Duodenal mucosa (tissue), 2 donors: ENCODE measurements around the gene TUBGCP2.

Source experiments
- H3K27ac ChIP-seq: one replicate; pipeline ENCODE4 v1.7.0; 2013; ENCODE audit warnings: low read depth, low read length
- H3K27me3 ChIP-seq, 2 donors: one replicate each; pipeline ENCODE4 v1.7.0; 2013; ENCODE audit warnings: low read length in 2 of 2, control low read depth in 1 of 2; ENCODE audit not compliant: insufficient read depth in 2 of 2, control insufficient read depth in 1 of 2
- H3K36me3 ChIP-seq, 2 donors: one replicate each; pipeline ENCODE4 v1.7.0; 2013; ENCODE audit warnings: low read length in 2 of 2, control low read depth in 1 of 2; ENCODE audit not compliant: insufficient read depth in 2 of 2, control insufficient read depth in 1 of 2
- H3K4me1 ChIP-seq, 2 donors: one replicate each; pipeline ENCODE4 v1.7.0; 2013; ENCODE audit warnings: low read length in 2 of 2, control low read depth in 1 of 2; ENCODE audit not compliant: insufficient read depth in 2 of 2, control insufficient read depth in 1 of 2
- H3K4me3 ChIP-seq, 2 donors: one replicate each; pipeline ENCODE4 v1.7.0; 2013; ENCODE audit warnings: low read length in 2 of 2, low read depth in 1 of 2
- H3K9ac ChIP-seq, 2 donors: one replicate each; pipeline ENCODE4 v1.7.0; 2013; ENCODE audit warnings: low read length in 2 of 2, low read depth in 1 of 2
- H3K9me3 ChIP-seq, 2 donors: one replicate each; pipeline ENCODE4 v1.7.0; 2013; ENCODE audit warnings: low read length in 2 of 2, control low read depth in 1 of 2; ENCODE audit not compliant: control insufficient read depth in 1 of 2

Gene TUBGCP2

DNA sequence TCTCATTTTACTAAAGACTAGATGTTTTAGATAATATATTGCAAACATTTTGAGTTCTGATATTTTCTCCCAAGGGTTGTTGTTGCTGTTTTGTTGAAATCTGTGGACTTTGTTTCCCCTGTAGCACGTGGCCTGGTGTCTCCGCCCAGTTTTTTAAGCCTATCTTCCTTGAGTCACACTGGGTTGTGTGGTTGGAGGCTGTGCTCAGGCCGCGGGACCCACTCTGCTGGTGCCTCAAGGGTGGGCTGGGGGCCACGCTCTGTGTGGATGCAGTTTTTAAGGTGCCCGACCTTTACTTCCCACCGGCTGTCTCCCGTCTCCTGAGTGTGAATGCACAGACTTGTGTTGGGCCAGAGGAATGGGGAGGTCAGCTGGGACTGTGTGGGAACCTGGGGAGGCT, 34.3 kb upstream of the TUBGCP2 start:
- peak overlapping the region; percentile 21 to 45 for H3K4me3 ChIP-seq
- no peaks in the 10 kb centered on the region for H3K36me3 ChIP-seq
- H3K27ac ChIP-seq = no peak overlapping the region
- peaks cover 6 to 18% of the 10 kb centered on the region in 2 donors for H3K4me1 ChIP-seq
- peak overlapping the region in 1 of 2 donors; percentile 57 for H3K9ac ChIP-seq
- H3K9me3 ChIP-seq = no peaks in the 10 kb centered on the region
- H3K27me3 ChIP-seq = peaks cover 2 to 11% of the 10 kb centered on the region in 2 donors

DNA sequence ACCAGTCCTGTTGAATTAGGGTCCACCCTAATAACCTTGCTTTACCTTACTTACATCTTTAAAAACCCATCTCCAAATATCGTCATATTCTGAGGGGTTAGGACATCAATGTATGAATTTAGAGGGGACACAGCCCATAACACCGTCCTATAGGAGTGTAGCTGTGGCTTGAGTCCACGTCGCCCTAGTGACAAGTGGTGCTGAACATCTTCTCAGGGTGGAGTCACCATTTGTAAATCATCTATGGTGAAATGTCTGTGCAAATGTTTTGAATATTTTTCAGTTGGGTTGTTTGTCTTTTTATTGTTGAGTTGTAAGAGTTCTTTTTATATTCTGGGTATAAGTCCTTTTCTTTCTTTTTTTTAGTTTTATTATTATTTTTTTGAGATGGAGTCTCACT, 33.3 kb upstream of the TUBGCP2 start:
- H3K4me1 ChIP-seq = peaks cover 6 to 23% of the 10 kb centered on the region in 2 donors
- no peak overlapping the region for H3K9ac ChIP-seq
- no peaks in the 10 kb centered on the region for H3K9me3 ChIP-seq
- H3K4me3 ChIP-seq = no peak overlapping the region
- H3K27ac ChIP-seq = no peak overlapping the region
- H3K36me3 ChIP-seq = no peaks in the 10 kb centered on the region
- H3K27me3 ChIP-seq = peaks cover 12 to 21% of the 10 kb centered on the region in 2 donors

DNA sequence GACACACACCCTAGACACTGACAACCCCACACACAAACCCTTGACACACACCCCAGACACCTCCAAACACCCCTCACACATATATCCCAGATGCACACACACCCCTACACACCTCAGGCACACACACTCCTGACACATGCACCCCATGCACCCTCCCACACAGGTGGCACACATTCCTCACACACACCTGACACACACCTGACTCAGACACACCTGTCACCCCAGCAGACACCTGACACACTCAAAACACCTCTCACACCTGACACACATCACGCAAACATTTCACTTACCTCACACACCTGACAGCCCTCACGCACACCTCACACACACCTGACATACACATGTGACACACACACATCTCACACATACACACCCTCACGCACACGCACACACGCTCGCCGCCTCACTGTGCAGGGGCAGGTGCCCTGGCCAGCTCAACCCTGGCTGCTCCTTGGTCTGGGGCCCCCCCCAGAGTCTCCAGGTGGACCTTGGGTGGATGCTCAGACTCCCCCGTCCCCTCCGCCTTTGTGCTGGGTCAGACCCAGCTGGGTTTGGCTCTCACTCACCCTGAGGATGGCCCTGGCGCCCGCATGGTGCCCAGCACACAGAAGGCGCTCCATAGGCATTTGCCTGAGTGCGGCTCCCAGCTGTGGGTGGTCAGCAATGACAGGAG, 31.2 kb upstream of the TUBGCP2 start:
- no peaks in the 10 kb centered on the region for H3K9me3 ChIP-seq
- H3K9ac ChIP-seq = no peak overlapping the region
- H3K4me3 ChIP-seq = no peak overlapping the region
- H3K27me3 ChIP-seq = peaks cover 21 to 39% of the 10 kb centered on the region in 2 donors
- no peaks in the 10 kb centered on the region for H3K36me3 ChIP-seq
- H3K27ac ChIP-seq = no peak overlapping the region
- H3K4me1 ChIP-seq = peaks cover 11 to 24% of the 10 kb centered on the region in 2 donors

DNA sequence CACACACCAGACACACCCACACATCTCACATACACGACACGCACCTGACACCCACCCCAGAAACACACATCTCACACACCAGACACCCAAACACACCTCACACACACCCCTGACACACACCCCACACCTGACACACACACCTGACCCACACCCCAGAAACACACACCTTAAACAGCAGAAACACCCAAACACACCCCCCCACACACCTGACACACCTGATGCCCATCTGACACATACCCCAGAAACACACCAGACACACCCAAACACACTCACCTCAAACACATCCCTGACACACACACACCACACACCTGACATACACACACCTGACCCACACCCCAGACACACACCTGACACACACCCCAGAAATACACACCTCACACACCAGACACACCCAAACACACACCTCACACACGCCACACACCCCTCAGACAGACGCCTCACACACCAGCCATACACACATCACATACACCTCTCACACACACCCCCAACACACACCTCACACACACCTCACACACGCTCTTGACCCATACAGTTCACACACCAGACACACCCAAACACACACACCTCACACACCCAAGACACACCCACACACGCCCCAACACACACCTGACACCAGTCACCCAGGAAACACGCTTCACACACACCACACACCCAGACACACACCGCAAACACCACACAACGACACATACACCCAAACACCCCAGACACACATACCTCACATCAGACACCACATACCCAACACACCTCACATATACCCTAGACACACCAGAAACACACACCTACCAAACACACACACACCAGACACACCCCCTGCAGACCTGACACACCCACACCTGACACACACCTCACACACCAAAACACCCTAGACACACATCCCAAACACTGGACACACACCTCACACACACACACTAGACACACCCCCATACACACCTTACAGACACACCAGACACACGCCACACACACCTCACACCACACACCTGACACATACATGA, 29.7 kb upstream of the TUBGCP2 start:
- peaks cover 26 to 44% of the 10 kb centered on the region in 2 donors for H3K27me3 ChIP-seq
- peaks cover 11 to 22% of the 10 kb centered on the region in 2 donors for H3K4me1 ChIP-seq
- no peaks in the 10 kb centered on the region for H3K36me3 ChIP-seq
- H3K27ac ChIP-seq = no peak overlapping the region
- no peak overlapping the region for H3K4me3 ChIP-seq
- H3K9me3 ChIP-seq = no peaks in the 10 kb centered on the region
- H3K9ac ChIP-seq = no peak overlapping the region

DNA sequence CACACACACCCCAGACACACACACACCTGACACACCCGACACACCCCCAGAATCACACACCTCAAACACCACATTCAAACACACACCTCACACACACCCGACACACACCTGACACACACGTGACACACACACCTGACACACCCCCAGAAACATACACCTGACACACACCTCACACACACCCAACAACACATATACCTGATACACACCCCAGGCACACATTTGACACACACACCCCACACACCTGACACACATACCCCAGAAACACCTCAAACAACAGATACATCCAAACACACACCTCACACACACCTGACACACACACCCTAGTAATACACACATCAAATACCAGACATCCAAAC, 28.7 kb upstream of the TUBGCP2 start:
- Histone ChIP-seq H3K27ac (no peak overlapping the region), H3K27me3 (peaks cover 29 to 50% of the 10 kb centered on the region in 2 donors), H3K4me3 (no peak overlapping the region)

DNA sequence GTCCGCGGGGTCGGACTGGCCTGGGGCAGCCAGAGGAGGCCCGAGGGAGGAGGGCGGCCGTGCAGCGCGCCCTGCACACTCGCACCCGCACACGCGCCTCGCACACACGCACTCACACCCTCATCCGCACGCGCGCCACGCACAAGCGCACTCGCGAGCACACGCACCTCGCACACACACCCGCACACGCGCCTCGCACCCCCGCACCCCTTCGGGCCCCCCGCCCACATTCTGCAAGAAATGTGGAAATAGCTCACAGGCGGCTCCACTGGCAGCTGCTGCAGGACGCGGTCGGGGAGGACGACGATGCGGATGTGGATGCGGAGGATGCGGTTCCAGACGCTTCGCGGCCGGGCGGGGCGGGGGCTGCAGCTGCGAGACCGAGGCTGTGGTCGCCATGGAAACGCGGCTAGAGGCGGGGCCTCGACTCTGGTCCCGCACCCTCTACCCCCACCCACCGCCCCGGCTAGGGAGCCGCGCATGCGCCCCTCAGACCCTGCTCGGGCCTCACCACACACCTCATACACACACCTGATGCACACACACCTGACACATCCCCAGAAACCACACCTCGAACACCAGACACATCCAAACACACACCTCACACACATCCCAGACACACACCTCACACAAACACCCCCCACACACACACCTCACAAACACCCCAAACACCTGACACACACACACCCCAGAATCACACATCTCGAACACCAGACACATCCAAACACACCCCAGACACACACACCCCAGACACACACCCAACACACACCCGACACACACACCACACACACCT, 28.1 kb upstream of the TUBGCP2 start, which contains the start of gene CALY:
CALY (minus strand) TSS at position 320 of the 793 bp plus-strand sequence. CDS start 7,907 bp downstream, outside the sequence.
- Histone ChIP-seq H3K9ac (no peak within 1 kb of the TSS), H3K4me3 (peak within 1 kb of the TSS; percentile 50 to 54), H3K9me3 (no peaks in the 10 kb centered on the region), H3K27ac (no peak within 1 kb of the TSS), H3K27me3 (peaks cover 35 to 55% of the 10 kb centered on the region in 2 donors), H3K4me1 (peaks cover 5 to 17% of the 10 kb centered on the region in 2 donors), H3K36me3 (no peaks in the 10 kb centered on the region)

More for the DNA sequence above, 28.7 kb upstream of the TUBGCP2 start:
- Histone ChIP-seq H3K36me3 (no peaks in the 10 kb centered on the region), H3K4me1 (peaks cover 5 to 17% of the 10 kb centered on the region in 2 donors), H3K9me3 (no peaks in the 10 kb centered on the region), H3K9ac (no peak overlapping the region)

DNA sequence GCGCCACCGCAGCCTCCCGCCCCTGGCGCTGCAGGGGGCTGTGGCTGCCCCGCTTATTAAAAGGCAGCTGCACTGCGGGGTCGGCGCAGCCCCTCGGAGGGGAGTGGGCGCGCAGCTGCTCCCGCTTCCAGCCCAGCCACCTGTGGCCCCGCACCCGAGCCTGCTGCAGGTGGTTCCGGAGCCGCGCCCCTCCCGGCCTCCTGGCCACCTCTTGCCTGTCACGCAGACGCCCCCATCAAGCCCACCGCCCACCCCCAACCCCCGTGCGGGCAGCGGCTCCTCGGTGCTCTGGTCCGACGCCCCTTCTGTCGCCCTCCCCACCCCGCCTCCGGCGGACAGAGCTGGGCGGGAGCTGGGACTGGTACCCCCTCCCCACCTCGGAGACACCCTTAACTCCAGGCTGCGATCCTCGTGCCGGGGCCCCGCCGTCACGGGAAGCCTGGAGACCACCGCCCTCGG, 27.5 kb upstream of the TUBGCP2 start:
- Histone ChIP-seq H3K4me1 (peaks cover 5 to 17% of the 10 kb centered on the region in 2 donors), H3K4me3 (peak overlapping the region in 1 of 2 donors; percentile 54), H3K36me3 (no peaks in the 10 kb centered on the region), H3K27me3 (peaks cover 40 to 60% of the 10 kb centered on the region in 2 donors), H3K27ac (no peak overlapping the region), H3K9ac (no peak overlapping the region), H3K9me3 (no peaks in the 10 kb centered on the region)

DNA sequence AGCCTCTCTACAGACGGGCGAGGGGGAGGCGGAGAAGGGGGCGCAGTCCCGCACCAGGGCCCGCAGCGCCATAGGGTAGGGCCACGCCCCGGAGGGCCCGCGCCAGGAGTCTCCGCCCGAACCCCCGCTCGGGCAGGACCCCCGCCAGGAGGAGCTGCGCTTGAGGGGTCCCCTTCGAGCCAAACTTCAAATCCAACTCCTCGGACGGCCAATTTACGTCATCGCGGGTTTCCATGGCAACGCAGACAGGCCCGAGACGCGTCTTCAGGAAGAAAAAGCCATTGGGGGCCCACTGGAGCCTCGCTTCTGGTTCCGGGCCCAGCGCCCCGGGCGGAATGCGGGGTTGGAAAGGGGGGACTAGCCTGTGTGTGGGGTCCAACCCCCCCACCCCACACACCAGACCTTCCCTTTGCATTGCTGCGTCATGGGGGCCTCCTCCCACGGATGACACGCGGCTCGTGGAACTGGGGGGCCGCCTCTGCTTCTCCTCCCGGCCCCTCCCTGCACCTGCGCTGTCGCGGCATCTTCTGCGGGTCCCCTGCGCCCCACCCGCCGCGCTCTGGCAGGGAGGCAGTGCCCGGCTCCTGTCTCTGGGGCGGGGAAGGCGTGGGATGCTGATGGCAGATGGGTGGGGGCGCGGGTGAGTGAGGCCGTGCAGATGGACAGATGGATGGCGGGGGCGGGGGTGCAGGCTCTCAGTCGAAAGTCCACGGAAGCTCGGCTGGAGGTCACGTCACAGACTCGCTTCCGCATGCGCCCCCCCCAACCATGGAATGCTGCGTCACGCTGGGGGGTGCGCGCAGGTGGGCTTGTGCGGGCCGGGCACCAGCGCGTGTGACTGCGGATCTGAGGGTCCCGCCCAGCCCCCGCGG, 26.8 kb upstream of the TUBGCP2 start:
- Histone ChIP-seq H3K36me3 (no peaks in the 10 kb centered on the region), H3K27me3 (peaks cover 46 to 60% of the 10 kb centered on the region in 2 donors), H3K4me3 (peak overlapping the region; percentile 50 to 54), H3K4me1 (peaks cover 5 to 17% of the 10 kb centered on the region in 2 donors), H3K27ac (no peak overlapping the region), H3K9ac (no peak overlapping the region), H3K9me3 (no peaks in the 10 kb centered on the region)
